Measurements from ENCODE around the gene RASGRP2. TPM values are rescaled to one million over a fixed set of nuclear protein-coding genes. Genes with fewer than 3 reads are reported as not detected.

Gene RASGRP2
- total RNA-seq, 1 experiment from 2014 or later = 26.9 TPM

DNA sequence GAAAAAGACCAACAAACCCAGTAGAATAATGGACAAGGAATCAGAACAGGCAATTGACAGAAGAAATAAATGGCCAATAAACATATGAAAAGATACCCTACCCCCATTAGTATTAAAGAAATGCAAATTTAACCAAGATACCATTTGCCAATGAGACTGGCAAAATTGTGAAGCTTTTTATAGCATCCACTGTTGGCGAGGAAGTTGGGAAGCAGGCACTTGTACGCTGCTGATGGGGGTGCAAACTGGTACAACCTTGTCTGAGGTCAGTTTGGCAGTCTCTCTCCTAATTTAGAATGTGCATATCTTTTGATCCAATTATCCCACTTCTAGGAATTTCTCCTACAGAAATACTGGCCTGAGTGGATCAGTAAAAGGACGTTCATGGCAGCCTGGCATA, 12.3 kb downstream of the RASGRP2 start:
- no peak for DNase-seq
- Histone ChIP-seq H3K27me3 (ENCODE audit: insufficient read depth, low read length) (no peaks in the 10 kb centered on the region), H2BK120ac (ENCODE audit: low read depth, low read length, poor library complexity, severe bottlenecking) (no peak overlapping the region), H2BK20ac (ENCODE audit: low read depth, low read length, poor library complexity, severe bottlenecking) (no peak overlapping the region), H3K18ac (ENCODE audit: insufficient read length, low read depth, low read length) (no peak overlapping the region), H3K23me2 (ENCODE audit: insufficient read length, low read depth, low read length, poor library complexity, severe bottlenecking) (no peaks in the 10 kb centered on the region), H3K4ac (ENCODE audit: low read depth, low read length) (no peak overlapping the region), H4K8ac (replicated peaks; ENCODE audit: insufficient read length, low read depth, low read length) (no peak overlapping the region), H3K56ac (ENCODE audit: insufficient read length, low read depth, low read length) (no peak overlapping the region), H3K9me3 (ENCODE audit: control insufficient read depth, low read depth, low read length) (no peaks in the 10 kb centered on the region), H3K79me1 (ENCODE audit: insufficient read depth, low read depth, low read length, poor library complexity, severe bottlenecking) (no peaks in the 10 kb centered on the region), H2AFZ (ENCODE audit: low read length) (no peak overlapping the region), H4K91ac (ENCODE audit: insufficient read length, low read depth, low read length) (no peak overlapping the region), H3K4me1 (ENCODE audit: insufficient read depth, low read length) (peaks cover 5% of the 10 kb centered on the region; the same call in 1 of the 2 replicates), H3K23ac (ENCODE audit: insufficient read length, low read depth, low read length) (no peak overlapping the region), H4K5ac (ENCODE audit: insufficient read length, low read depth, low read length) (no peak overlapping the region), H4K20me1 (ENCODE audit: control insufficient read depth, insufficient read depth, insufficient read length) (no peaks in the 10 kb centered on the region), H3T11ph (ENCODE audit: low read length) (no peak overlapping the region), H3K79me2 (ENCODE audit: insufficient read depth, low read length) (no peaks in the 10 kb centered on the region), H3K4me2 (ENCODE audit: insufficient read depth, insufficient read length, low read length) (no peak overlapping the region), H3K27ac (ENCODE audit: insufficient read length, low read depth, low read length) (no peak overlapping the region), H3K14ac (ENCODE audit: insufficient read depth, low read length) (no peak overlapping the region), H2AK5ac (ENCODE audit: insufficient read length, low read length) (no peak overlapping the region), H2BK15ac (ENCODE audit: low read depth, low read length) (no peak overlapping the region), H3K9ac (ENCODE audit: extremely low read depth, insufficient read length, low read length) (no peak overlapping the region), H2BK12ac (ENCODE audit: insufficient read length, low read depth, low read length) (no peak overlapping the region), H2BK5ac (ENCODE audit: insufficient read length, low read length) (no peak overlapping the region)
- Mint-ChIP-seq H3K36me3 (ENCODE audit: insufficient read depth in 1 of 3, low read depth in 3 of 3) (peaks cover 8 to 19% (median 9%) of the 10 kb centered on the region in 3 experiments; a peak in 5 of 7 replicates), H3K9me3 (no peaks in the 10 kb centered on the region), H3K27ac (no peak overlapping the region), H3K27me3 (ENCODE audit: low read depth) (peaks cover 13% of the 10 kb centered on the region), H3K4me1 (peaks cover 20 to 33% of the 10 kb centered on the region in 2 experiments), H3K4me3 (no peak overlapping the region; a peak in 1 of 5 replicates)
- no CpG with 5 or more reads among the region's 3 CpGs for WGBS (ENCODE audit: extremely low coverage, insufficient read length, low lambda C conversion rate)
- TF ChIP-seq, protein P1, sequence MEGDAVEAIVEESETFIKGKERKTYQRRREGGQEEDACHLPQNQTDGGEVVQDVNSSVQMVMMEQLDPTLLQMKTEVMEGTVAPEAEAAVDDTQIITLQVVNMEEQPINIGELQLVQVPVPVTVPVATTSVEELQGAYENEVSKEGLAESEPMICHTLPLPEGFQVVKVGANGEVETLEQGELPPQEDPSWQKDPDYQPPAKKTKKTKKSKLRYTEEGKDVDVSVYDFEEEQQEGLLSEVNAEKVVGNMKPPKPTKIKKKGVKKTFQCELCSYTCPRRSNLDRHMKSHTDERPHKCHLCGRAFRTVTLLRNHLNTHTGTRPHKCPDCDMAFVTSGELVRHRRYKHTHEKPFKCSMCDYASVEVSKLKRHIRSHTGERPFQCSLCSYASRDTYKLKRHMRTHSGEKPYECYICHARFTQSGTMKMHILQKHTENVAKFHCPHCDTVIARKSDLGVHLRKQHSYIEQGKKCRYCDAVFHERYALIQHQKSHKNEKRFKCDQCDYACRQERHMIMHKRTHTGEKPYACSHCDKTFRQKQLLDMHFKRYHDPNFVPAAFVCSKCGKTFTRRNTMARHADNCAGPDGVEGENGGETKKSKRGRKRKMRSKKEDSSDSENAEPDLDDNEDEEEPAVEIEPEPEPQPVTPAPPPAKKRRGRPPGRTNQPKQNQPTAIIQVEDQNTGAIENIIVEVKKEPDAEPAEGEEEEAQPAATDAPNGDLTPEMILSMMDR (conservative IDR thresholded peaks at IDR 0.05) = no peak
